ENCODE data around the gene PWWP2B. TPM values are rescaled to one million over a fixed set of nuclear protein-coding genes. Genes with fewer than 3 reads are reported as not detected.
A peak's percentile ranks its signal among the peaks of the same experiment; 100 is the strongest.

The PWWP2B gene
- total and polyA plus RNA-seq, 2 of the 8 experiments (the other 6 are each of a cell fraction or from before 2014, with no cell fraction given): 5.3 to 10.8 TPM

DNA sequence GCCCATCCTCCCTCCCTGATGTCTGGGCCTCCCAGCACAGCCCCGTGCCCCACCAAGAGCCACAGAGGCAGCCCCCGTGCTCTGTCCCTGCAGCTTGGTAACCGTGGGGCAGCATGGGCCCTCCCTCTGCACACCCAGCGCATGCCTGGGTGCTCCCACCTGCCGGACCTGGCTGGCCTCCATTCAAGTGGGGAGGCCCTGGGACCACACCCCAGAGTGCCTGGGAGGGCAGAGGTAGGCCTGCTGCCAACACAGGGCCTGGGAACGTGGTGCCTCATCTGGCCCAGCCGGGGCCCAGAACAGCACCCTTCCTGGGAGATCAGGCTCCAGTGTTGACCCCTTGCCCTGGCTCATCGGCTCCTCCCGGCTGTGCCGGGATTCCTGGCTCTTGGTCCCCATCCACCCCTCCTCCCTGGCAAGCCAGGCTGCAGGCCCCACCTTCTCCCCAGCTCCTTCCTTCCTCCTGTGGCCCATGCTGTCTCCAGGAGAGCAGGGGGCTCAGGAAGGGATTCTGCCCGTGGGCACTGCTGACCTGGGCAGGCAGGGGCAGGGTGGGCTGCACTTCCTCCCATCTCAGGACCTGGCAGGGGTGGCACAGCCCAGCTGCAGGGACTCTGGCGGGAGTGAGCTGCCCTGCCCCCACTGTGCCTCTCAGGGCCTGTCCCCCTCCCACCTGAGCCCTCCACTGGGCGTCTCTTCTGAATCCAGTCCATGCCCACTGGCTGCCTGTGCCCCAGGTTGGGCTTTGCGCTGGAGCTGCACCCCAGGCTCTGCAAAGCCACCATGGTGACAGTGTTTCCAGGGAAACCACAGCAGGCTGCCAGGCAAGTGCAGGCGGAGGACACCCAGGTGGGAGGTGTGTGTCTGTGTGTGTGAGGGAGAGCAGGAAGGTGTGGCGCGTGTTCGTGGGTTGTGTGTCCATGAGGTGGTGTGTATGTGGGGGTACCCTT, 32.6 kb downstream of the PWWP2B start:
- Histone ChIP-seq H3K79me1 (ENCODE audit: low read depth, low read length) (0 out of 2 replicates have a peak, but pooled peaks cover 5% of the 10 kb centered on the region), H4K20me1 (replicated peaks in 1 of 2; ENCODE audit: control insufficient read depth in 1 of 2, insufficient read depth in 2 of 2, low read length in 2 of 2) (peaks cover 0 to 13% of the 10 kb centered on the region in 2 experiments), H3K56ac (replicated peaks; ENCODE audit: insufficient read length, low read depth, low read length) (no peak overlapping the region), H3K4me3 (ENCODE audit: extremely low read depth in 1 of 4, insufficient read depth in 2 of 4, low read depth in 3 of 4, low read length in 4 of 4) (no peak overlapping the region), H2BK15ac (ENCODE audit: low read length) (0 out of 2 replicates have a peak overlapping the region, but pooled peaks have one; percentile 66), H2BK5ac (ENCODE audit: low read depth, low read length) (peak overlapping the region; percentile 81), H4K5ac (ENCODE audit: insufficient read length, low read depth, low read length) (no peak overlapping the region), H2BK20ac (ENCODE audit: low read length) (no peak overlapping the region), H3K23me2 (ENCODE audit: low read depth, low read length) (peaks cover 11% of the 10 kb centered on the region; the same call in 1 of the 2 replicates), H3K79me2 (ENCODE audit: control insufficient read depth in 1 of 2, insufficient read depth in 2 of 2, low read length in 2 of 2) (no peaks in the 10 kb centered on the region), H3K27ac (ENCODE audit: low read depth, low read length) (no peak overlapping the region; the same call in 1 of the 2 replicates), H3K18ac (ENCODE audit: extremely low read depth, low read length) (peak overlapping the region; percentile 24; the same call in 1 of the 2 replicates), H3K4ac (replicated peaks; ENCODE audit: insufficient read length, low read depth, low read length) (peak overlapping the region; percentile 12), H3K4me1 (replicated peaks in 1 of 4; ENCODE audit: control insufficient read depth in 3 of 4, insufficient read depth in 4 of 4, low read length in 3 of 4) (peaks cover 0 to 11% (median 1%) of the 10 kb centered on the region in 4 experiments; a peak in 4 of 7 replicates), H4K8ac (ENCODE audit: extremely low read depth, insufficient read depth, low read length) (peak overlapping the region; percentile 19; the same call in 1 of the 2 replicates), H3K36me3 (ENCODE audit: control insufficient read depth in 2 of 4, insufficient read depth in 4 of 4, low read length in 3 of 4) (no peaks in the 10 kb centered on the region; a peak in 1 of 8 replicates), H2AK5ac (ENCODE audit: low read depth, low read length) (no peak overlapping the region), H3K23ac (ENCODE audit: insufficient read length) (no peak overlapping the region), H2BK12ac (ENCODE audit: low read depth, low read length) (0 out of 2 replicates have a peak overlapping the region, but pooled peaks have one; percentile 17), H3K9ac (replicated peaks in 1 of 4; ENCODE audit: extremely low read depth in 1 of 4, low read depth in 3 of 4, low read length in 3 of 4) (no peak overlapping the region), H3K27me3 (replicated peaks in 1 of 4; ENCODE audit: control insufficient read depth in 3 of 4, extremely low read depth in 1 of 4, insufficient read depth in 3 of 4, low read length in 3 of 4) (no peaks in the 10 kb centered on the region), H3K4me2 (ENCODE audit: insufficient read depth in 1 of 2, low read depth in 2 of 2, low read length in 2 of 2) (no peak overlapping the region), H2AFZ (ENCODE audit: low read length) (no peak overlapping the region), H4K91ac (replicated peaks; ENCODE audit: insufficient read length, low read length) (no peak overlapping the region), H3K9me3 (ENCODE audit: insufficient read depth in 2 of 2, low read depth in 1 of 2, low read length in 1 of 2) (peaks cover 0 to 5% of the 10 kb centered on the region in 2 experiments; a peak in 1 of 4 replicates), H3K14ac (ENCODE audit: insufficient read length) (no peak overlapping the region), H2BK120ac (replicated peaks; ENCODE audit: low read depth, low read length) (no peak overlapping the region)
- 91% methylated on average over 18 of the region's 18 CpGs; no CpG with 5 or more reads in 1 of the 2 experiments for WGBS, 2 experiments (ENCODE audit: extremely low coverage in 1 of 2, insufficient coverage in 1 of 2, insufficient read length in 1 of 2, insufficient replicate concordance in 2 of 2, low coverage in 1 of 2, low lambda C conversion rate in 2 of 2, missing lambda C conversion rate in 1 of 2)
- FAIRE-seq (no peak), DNase-seq (ENCODE audit: low read depth in 1 of 2, low spot score in 2 of 2) (no peak)
- CTCF ChIA-PET (ENCODE audit: partially characterized antibody): interaction anchor here (1.1 kb wide), 1 partner anchor 23 kb away, joined by 3 read pairs; no protein-coding TSS in a partner anchor
- POLR2A ChIA-PET (ENCODE audit: partially characterized antibody): interaction anchor here (0.9 kb wide), 1 partner anchor 10 kb away, joined by 3 read pairs; no protein-coding TSS in a partner anchor
- TF ChIP-seq RBBP5 (IDR thresholded peaks at IDR 0.05; ENCODE audit: borderline replicate concordance, low read depth, low read length): no peak
- TF ChIP-seq GTF2F1 (IDR thresholded peaks at IDR 0.05; ENCODE audit: borderline replicate concordance, low read depth, low read length): no peak
- no peak for TF ChIP-seq POU5F1 (IDR thresholded peaks at IDR 0.05; ENCODE audit: low read depth, low read length)
- no peak for TF ChIP-seq RXRA (IDR thresholded peaks at IDR 0.05; ENCODE audit: insufficient read depth, low read depth, low read length)
- no peak for TF ChIP-seq ATF2 (IDR thresholded peaks at IDR 0.05; ENCODE audit: low read length)
- no peak for TF ChIP-seq GABPA (IDR thresholded peaks at IDR 0.05; ENCODE audit: borderline replicate concordance, insufficient read depth, low read length)
- no peak for TF ChIP-seq SIX5 (IDR thresholded peaks at IDR 0.05; ENCODE audit: low read depth, low read length)
- no peak for TF ChIP-seq BACH1 (IDR thresholded peaks at IDR 0.05; ENCODE audit: low read length)

Data from H1 (cell line).